ENCODE results near the gene SUGCT. TPM values are rescaled to one million over a fixed set of nuclear protein-coding genes. Genes with fewer than 3 reads are reported as not detected.

Gene SUGCT
- total RNA-seq, 1 experiment from 2014 or later, result 5.4 TPM

- H3K27ac Mint-ChIP-seq, result no peak overlapping the region
Measured at GRCh38 chr7:40437498-40437897, 302.7 kb downstream of the SUGCT start.

More at GRCh38 chr7:40437498-40437897, 302.7 kb downstream of the SUGCT start:
- WGBS (ENCODE audit: extremely low coverage, insufficient read length, low lambda C conversion rate), result no CpG with 5 or more reads among the region's 1 CpG
- Histone ChIP-seq H3K27ac (ENCODE audit: insufficient read length, low read depth, low read length) (no peak overlapping the region), H2BK5ac (ENCODE audit: insufficient read length, low read length) (no peak overlapping the region), H2BK120ac (ENCODE audit: low read depth, low read length, poor library complexity, severe bottlenecking) (no peak overlapping the region), H4K8ac (replicated peaks; ENCODE audit: insufficient read length, low read depth, low read length) (no peak overlapping the region), H3K23ac (ENCODE audit: insufficient read length, low read depth, low read length) (no peak overlapping the region), H2AK5ac (ENCODE audit: insufficient read length, low read length) (no peak overlapping the region), H3K23me2 (ENCODE audit: insufficient read length, low read depth, low read length, poor library complexity, severe bottlenecking) (no peaks in the 10 kb centered on the region), H3K79me1 (ENCODE audit: insufficient read depth, low read depth, low read length, poor library complexity, severe bottlenecking) (no peaks in the 10 kb centered on the region), H4K5ac (ENCODE audit: insufficient read length, low read depth, low read length) (no peak overlapping the region), H3K4me1 (ENCODE audit: insufficient read depth, low read length) (no peaks in the 10 kb centered on the region), H3K9ac (ENCODE audit: extremely low read depth, insufficient read length, low read length) (no peak overlapping the region), H3K18ac (ENCODE audit: insufficient read length, low read depth, low read length) (no peak overlapping the region), H3K27me3 (ENCODE audit: insufficient read depth, low read length) (no peaks in the 10 kb centered on the region), H2BK12ac (ENCODE audit: insufficient read length, low read depth, low read length) (no peak overlapping the region), H3K4ac (ENCODE audit: low read depth, low read length) (no peak overlapping the region), H2BK20ac (ENCODE audit: low read depth, low read length, poor library complexity, severe bottlenecking) (no peak overlapping the region), H3K56ac (ENCODE audit: insufficient read length, low read depth, low read length) (no peak overlapping the region), H3K9me3 (ENCODE audit: control insufficient read depth, low read depth, low read length) (no peaks in the 10 kb centered on the region), H3T11ph (ENCODE audit: low read length) (no peak overlapping the region), H3K4me2 (ENCODE audit: insufficient read depth, insufficient read length, low read length) (no peak overlapping the region), H3K14ac (ENCODE audit: insufficient read depth, low read length) (no peak overlapping the region), H4K91ac (ENCODE audit: insufficient read length, low read depth, low read length) (no peak overlapping the region), H4K20me1 (ENCODE audit: control insufficient read depth, insufficient read depth, insufficient read length) (no peaks in the 10 kb centered on the region), H3K79me2 (ENCODE audit: insufficient read depth, low read length) (no peaks in the 10 kb centered on the region), H2BK15ac (ENCODE audit: low read depth, low read length) (no peak overlapping the region), H2AFZ (ENCODE audit: low read length) (no peak overlapping the region)
- no peak for DNase-seq
- no peaks in the 10 kb centered on the region for H3K27me3 Mint-ChIP-seq (ENCODE audit: low read depth)
- H3K4me3 Mint-ChIP-seq, result no peak overlapping the region
- H3K4me1 Mint-ChIP-seq, result no peaks in the 10 kb centered on the region
- TF ChIP-seq CTCF (conservative IDR thresholded peaks at IDR 0.05), result no peak
- H3K36me3 Mint-ChIP-seq (ENCODE audit: insufficient read depth in 1 of 3, low read depth in 3 of 3), result peaks cover 0 to 4% (median 4%) of the 10 kb centered on the region in 3 experiments; a peak in 2 of 7 replicates
- peaks cover 10 to 15% of the 10 kb centered on the region in 2 experiments for H3K9me3 Mint-ChIP-seq
